Stromal cell of bone marrow (primary cell): ENCODE results near the gene MLXIP.
"Not testable (repeated sequence)": the region's sequence is repeated elsewhere in the genome, so short reads cannot be mapped to it uniquely, and the experiment has no call there.

ENCODE experiments used
- DNase-seq: peaks from one replicate; pipeline ENCODE4 v3.0.0-alpha.2; 2012; ENCODE audit warnings: low read depth

Gene MLXIP

GRCh38 chr12:122078141-122079032, at the start of gene MLXIP:
MLXIP (plus strand) TSS chr12:122078756; CDS start chr12:122078854, 98 bp downstream.
- peak; percentile 85 for DNase-seq

GRCh38 chr12:122028905-122029560, 49.5 kb upstream of the MLXIP start:
- no peak for DNase-seq

GRCh38 chr12:122029620-122030423, 48.7 kb upstream of the MLXIP start:
- DNase-seq, result no peak

GRCh38 chr12:122030424-122031035, 48.0 kb upstream of the MLXIP start:
- no peak for DNase-seq

GRCh38 chr12:122031342-122032216, 47.0 kb upstream of the MLXIP start:
- DNase-seq, result no peak

- no peak for DNase-seq
These were observed 46.0 kb upstream of the MLXIP start for GRCh38 chr12:122032580-122032979.

GRCh38 chr12:122035292-122035691, 43.3 kb upstream of the MLXIP start:
- DNase-seq, result no peak

- no peak for DNase-seq
These were observed 42.4 kb upstream of the MLXIP start for GRCh38 chr12:122036153-122036552.

GRCh38 chr12:122040579-122041386, 37.8 kb upstream of the MLXIP start:
- no peak for DNase-seq

DNA sequence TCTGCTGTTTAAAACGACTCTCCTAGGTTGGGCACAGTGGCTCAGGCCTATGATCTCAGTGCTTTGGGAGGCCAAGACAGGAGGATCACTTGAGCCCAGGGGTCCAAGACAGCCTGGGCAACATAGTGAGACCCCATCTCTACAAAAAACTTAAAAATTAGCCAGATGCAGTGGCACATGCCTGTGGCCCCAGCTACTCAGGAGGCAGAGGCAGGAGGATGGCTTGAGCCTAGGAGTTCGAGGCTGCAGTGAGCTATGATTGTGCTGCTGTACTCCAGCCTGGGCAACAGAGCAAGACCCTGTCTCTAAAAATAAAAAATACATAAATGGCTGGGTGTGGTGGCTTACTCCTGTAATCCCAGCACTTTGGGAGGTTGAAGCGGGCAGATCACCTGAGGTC, 37.1 kb upstream of the MLXIP start:
- DNase-seq, result not testable (repeated sequence)

GRCh38 chr12:122042910-122043309, 35.6 kb upstream of the MLXIP start:
- no peak for DNase-seq

DNA sequence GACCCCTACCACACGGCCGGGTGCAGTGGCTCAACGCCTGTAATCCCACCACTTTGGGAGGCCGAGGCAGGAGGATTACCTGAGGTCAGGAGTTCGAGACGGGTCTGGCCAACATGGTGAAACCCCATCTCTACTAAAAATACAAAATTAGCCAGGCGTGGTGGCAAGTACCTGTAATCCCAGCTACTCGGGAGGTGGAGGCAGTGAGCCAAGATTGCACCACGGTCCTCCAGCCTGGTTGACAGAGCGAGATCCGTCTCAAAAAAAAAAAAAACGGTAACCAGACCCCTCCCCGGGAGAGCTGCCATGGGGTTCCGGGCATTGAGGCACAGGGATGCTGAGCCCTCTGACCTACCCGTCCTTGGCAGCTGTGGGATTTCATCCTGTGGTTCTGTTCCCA, 35.1 kb upstream of the MLXIP start:
- DNase-seq, result no peak

- no peak for DNase-seq
These were observed 33.3 kb upstream of the MLXIP start for GRCh38 chr12:122045262-122045661.

GRCh38 chr12:122046145-122046544, 32.4 kb upstream of the MLXIP start:
- DNase-seq, result no peak

DNA sequence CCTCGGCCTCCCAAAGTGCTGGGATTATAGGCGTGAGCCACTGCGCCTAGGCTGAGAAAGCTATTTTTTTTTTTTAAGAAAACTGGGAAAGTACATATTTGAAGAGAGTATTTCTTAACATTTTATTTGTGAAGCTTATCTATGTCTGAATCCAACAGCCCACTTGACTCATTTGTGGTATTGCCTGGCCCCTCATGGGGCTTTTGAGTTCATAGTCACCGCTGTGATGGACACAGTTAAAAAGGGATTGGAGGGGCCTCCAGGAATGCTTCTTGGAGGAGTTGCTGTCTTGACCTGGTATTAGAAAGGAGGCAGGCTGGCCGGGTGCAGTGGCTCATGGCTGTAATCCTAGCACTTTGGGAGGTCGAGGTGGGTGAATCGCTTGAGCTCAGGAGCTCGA, 30.4 kb upstream of the MLXIP start:
- no peak for DNase-seq

DNA sequence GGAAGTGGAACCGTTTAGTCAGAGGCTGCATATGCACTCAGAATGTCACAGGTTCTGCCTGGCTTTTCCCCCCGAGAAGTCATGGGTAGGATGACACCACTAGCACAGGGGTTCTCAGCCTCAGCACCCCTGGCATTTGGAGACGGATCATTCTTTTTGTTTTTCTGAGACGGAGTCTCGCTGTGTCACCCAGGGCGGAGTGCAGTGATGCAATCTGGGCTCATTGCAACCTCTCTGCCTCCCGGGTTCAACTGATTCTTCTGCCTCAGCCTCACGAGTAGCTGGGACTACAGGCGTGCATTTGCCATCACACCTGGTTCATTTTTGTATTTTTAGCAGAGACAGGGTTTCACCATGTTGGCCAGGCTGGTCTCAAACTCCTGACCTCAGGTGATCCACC, 28.7 kb upstream of the MLXIP start:
- no peak for DNase-seq

DNA sequence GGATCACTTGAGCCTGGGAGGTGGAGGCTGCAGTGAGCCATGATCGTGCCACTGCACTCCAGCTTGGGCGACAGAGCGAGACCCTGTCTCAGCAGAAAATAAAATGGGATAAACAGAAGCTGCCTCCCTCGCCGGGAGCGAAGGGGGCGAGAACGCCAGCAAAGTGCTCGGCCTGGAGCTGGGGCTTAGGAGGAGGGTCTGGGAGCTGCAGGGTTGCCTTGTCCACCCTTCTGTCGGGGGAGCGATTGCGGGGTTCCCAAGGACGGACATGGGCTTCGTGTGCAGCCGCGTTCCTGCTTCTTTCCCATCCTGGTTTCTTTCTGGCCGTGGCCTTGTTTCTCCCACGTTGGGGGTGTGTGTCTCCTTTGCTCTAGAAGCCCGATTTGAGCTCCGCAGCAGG, 27.9 kb upstream of the MLXIP start:
- no peak for DNase-seq

GRCh38 chr12:122051231-122051876, 27.2 kb upstream of the MLXIP start:
- DNase-seq, result no peak

- peak; percentile 30 for DNase-seq
These were observed 26.3 kb upstream of the MLXIP start for GRCh38 chr12:122052285-122052684.
